A549 (cell line): ENCODE data around the gene BOK. TPM values are rescaled to one million over a fixed set of nuclear protein-coding genes. Genes with fewer than 3 reads are reported as not detected.

Source experiments
- ATAC-seq, 2 experiments: fragments of 200-7000 bp in 1 of 2; fragments of >200 bp in 1 of 2; cut with Nextera tagmentation in 1 of 2; cut with Tn5 transposase in 1 of 2; 3 replicates each; pipeline versions ENCODE4 v1.8.0 to v1.9.1; 2018 to 2020; ENCODE audit warnings: mild to moderate bottlenecking in 1 of 2, moderate library complexity in 1 of 2
- CTCF ChIA-PET: fragments of 300-600 bp; sonication (Branson Sonifier 250); formaldehyde crosslinking; extraction: SDS; loops from one replicate; lab custom pipeline; 2021; ENCODE audit warnings: antibody characterized with exemption, inconsistent platforms; lab: Yijun Ruan, JAX
- POLR2A ChIA-PET: fragments of 350-600 bp; formaldehyde crosslinking; extraction: SDS; loops from one replicate; lab custom pipeline; 2021; ENCODE audit warnings: antibody characterized with exemption, inconsistent platforms; lab: Yijun Ruan, JAX
- DNase-seq, 2 experiments: peaks; one replicate each; pipeline versions ENCODE4 v3.0.0 to v3.0.0-alpha.2; 2011 to 2016; ENCODE audit warnings: low read depth in 1 of 2, low spot score in 1 of 2
- FAIRE-seq: peaks from 2 replicates; lab custom pipeline; 2011; peaks lifted over from hg19 to GRCh38; lab: Jason Lieb, UNC
- H3K27ac ChIP-seq, 2 experiments: fragments of >200 bp; sonication (Bioruptor Twin); formaldehyde crosslinking; 3 replicates each; pipeline ENCODE4 v1.5.1; 2016 to 2017
- H3K4me1 ChIP-seq: fragments of >200 bp; sonication (Bioruptor Twin); formaldehyde crosslinking; 3 replicates; pipeline ENCODE4 v1.6.1; 2016
- H3K4me2 ChIP-seq: fragments of >200 bp; sonication (Bioruptor Twin); formaldehyde crosslinking; 3 replicates; pipeline ENCODE4 v1.6.1; 2016
- H3K4me3 ChIP-seq: fragments of >200 bp; sonication (Bioruptor Twin); formaldehyde crosslinking; 3 replicates; pipeline ENCODE4 v1.5.1; 2016
- H3K9me3 ChIP-seq: fragments of >200 bp; sonication (Bioruptor Twin); formaldehyde crosslinking; 3 replicates; pipeline ENCODE4 v1.6.1; 2016
- CBX2 ChIP-seq: fragments of 200-600 bp; sonication (generic); IDR thresholded peaks from 2 replicates; pipeline ENCODE4 v1.6.1; 2016; ENCODE audit warnings: low read depth, mild to moderate bottlenecking, borderline replicate concordance
- CBX8 ChIP-seq: fragments of 200-600 bp; sonication (generic); IDR thresholded peaks from 2 replicates; pipeline ENCODE4 v1.6.1; 2016
- EHF ChIP-seq: fragments of 250-450 bp; sonication (Bioruptor Pico); IDR thresholded peaks from 2 replicates; pipeline ENCODE4 v1.5.0; 2020; ENCODE audit warnings: mild to moderate bottlenecking
- EP300 ChIP-seq, 2 experiments: fragments of >200 bp; sonication (Bioruptor Twin); formaldehyde crosslinking; IDR thresholded peaks; 2 replicates in 1 of 2; 3 replicates in 1 of 2; pipeline ENCODE4 v1.6.1; 2016 to 2017
- ESRRA ChIP-seq: fragments of 150-350 bp; IDR thresholded peaks from 2 replicates; pipeline ENCODE4 v1.6.1; 2014; ENCODE audit warnings: mild to moderate bottlenecking, low read length, borderline replicate concordance
- FOSB ChIP-seq: fragments of 250-450 bp; sonication (Bioruptor Pico); IDR thresholded peaks from 2 replicates; pipeline ENCODE4 v1.5.0; 2020; ENCODE audit warnings: mild to moderate bottlenecking, moderate library complexity
- FOXS1 ChIP-seq: fragments of 250-450 bp; sonication (Bioruptor Pico); IDR thresholded peaks from 2 replicates; pipeline ENCODE4 v1.5.0; 2020; ENCODE audit warnings: mild to moderate bottlenecking, moderate library complexity
- NPAS2 ChIP-seq: fragments of 250-450 bp; sonication (Bioruptor Pico); IDR thresholded peaks from 2 replicates; pipeline ENCODE4 v1.8.0; 2022; ENCODE audit warnings: mild to moderate bottlenecking, moderate library complexity, borderline replicate concordance
- PHF8 ChIP-seq: fragments of 200-600 bp; sonication (generic); IDR thresholded peaks from 2 replicates; pipeline ENCODE4 v1.6.1; 2016; ENCODE audit warnings: low read depth, mild to moderate bottlenecking, antibody characterized with exemption, moderate library complexity, borderline replicate concordance
- RNF2 ChIP-seq: fragments of 200-600 bp; sonication (generic); IDR thresholded peaks from 2 replicates; pipeline ENCODE4 v1.6.1; 2016; ENCODE audit warnings: low read depth, mild to moderate bottlenecking, antibody characterized with exemption, moderate library complexity, borderline replicate concordance
- ZNF302 ChIP-seq: fragments of 250-450 bp; sonication (Bioruptor Pico); IDR thresholded peaks from 2 replicates; pipeline ENCODE4 v1.9.0; 2021; ENCODE audit warnings: inconsistent platforms, mild to moderate bottlenecking, moderate library complexity
- WGBS: methylation state at CpG from one replicate; pipeline ENCODE4 v1.1.6; 2017; ENCODE audit errors: missing lambda C conversion rate; 5-methylcytosine and 5-hydroxymethylcytosine counted together
- polyA plus RNA-seq, 4 experiments: library from polyadenylated mRNA; depleted of rRNA in 3 of 4; stranded (reverse); fragments of >200 nt; fragmentation: RNase III in 1 of 4; extraction: RNeasy Plus Mini Kit Qiagen cat#74134 plus additional on column Dnase treatment in 1 of 4; gene quantifications; 2 replicates in 3 of 4; 3 replicates in 1 of 4; pipeline ENCODE4 v1.2.3, GENCODE V29; 2011 to 2017
- TF ChIP-seq, protein P1 (sequence below): fragments of 250-450 bp; sonication (Bioruptor Pico); IDR thresholded peaks from 2 replicates; pipeline ENCODE4 v1.5.0; 2021; ENCODE audit warnings: mild to moderate bottlenecking, moderate library complexity, borderline replicate concordance
- TF ChIP-seq, protein P2 (sequence below): IDR thresholded peaks from 2 replicates; pipeline ENCODE4 v1.6.1; 2012
- TF ChIP-seq, protein P3 (sequence below): fragments of 150-350 bp; IDR thresholded peaks from 2 replicates; pipeline ENCODE4 v1.6.1; 2014; ENCODE audit warnings: low read depth, mild to moderate bottlenecking, low read length
- TF ChIP-seq, protein P4 (sequence below): fragments of 200-600 bp; sonication (generic); IDR thresholded peaks from 2 replicates; pipeline ENCODE4 v1.6.1; 2016; ENCODE audit warnings: antibody characterized with exemption, mild to moderate bottlenecking, moderate library complexity
- TF ChIP-seq, protein P5 (sequence below): fragments of >200 bp; sonication (Bioruptor Twin); formaldehyde crosslinking; IDR thresholded peaks from 3 replicates; pipeline ENCODE4 v1.6.1; 2016

The BOK gene
- polyA plus RNA-seq, 2 of the 4 experiments (the other 2 are of a cell fraction), result 5.0 to 12.6 TPM

DNA sequence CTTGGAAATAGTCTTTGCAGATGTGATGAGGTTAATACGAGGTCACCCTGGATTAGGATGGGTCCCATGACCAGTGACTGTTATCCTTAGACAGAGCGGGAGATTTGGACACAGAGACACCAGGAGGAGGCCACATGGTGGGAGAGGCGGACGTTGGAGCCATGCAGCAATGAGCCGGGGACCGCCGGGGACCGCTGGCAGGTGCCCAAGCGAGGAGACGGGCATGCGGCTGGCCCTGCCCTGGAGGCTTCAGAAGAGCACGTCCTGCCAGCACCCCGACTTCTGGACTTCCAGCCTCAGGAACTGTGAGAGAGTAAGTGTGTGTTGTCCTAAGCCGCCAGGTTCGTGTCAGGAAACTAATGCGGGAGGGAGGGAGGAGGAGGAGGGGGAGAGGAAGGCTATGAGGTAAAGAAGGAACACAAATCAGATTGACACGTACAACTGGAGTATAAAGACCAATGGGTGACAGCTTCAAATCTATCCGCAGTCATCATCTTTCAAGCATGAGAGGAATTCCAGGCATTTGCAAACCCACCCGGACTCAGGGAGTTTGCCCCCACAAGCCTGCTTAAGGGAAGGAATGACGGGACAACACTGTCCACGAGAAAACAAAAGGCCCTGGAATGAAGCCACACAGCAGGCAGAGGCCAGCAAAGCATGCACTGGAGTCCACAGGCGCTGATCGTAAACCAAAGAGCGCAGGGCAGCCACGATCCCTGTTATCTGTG, 11.6 kb upstream of the BOK start:
- CTCF ChIA-PET, result interaction anchor here (0.6 kb wide), 1 partner anchor 41 kb away, joined by 3 read pairs; no protein-coding TSS in a partner anchor
- Histone ChIP-seq H3K4me2 (peak overlapping the region; percentile 26; the same call in 2 of the 3 replicates), H3K27ac (no peak overlapping the region), H3K9me3 (no peaks in the 10 kb centered on the region), H3K4me1 (peaks cover 17% of the 10 kb centered on the region), H3K4me3 (no peak overlapping the region)
- no peak for DNase-seq
- POLR2A ChIA-PET, result no interaction called here
- no peak for ATAC-seq
- FAIRE-seq, result no peak
- 57% methylated on average over 25 of the region's 25 CpGs for WGBS
- TF ChIP-seq, protein P1, sequence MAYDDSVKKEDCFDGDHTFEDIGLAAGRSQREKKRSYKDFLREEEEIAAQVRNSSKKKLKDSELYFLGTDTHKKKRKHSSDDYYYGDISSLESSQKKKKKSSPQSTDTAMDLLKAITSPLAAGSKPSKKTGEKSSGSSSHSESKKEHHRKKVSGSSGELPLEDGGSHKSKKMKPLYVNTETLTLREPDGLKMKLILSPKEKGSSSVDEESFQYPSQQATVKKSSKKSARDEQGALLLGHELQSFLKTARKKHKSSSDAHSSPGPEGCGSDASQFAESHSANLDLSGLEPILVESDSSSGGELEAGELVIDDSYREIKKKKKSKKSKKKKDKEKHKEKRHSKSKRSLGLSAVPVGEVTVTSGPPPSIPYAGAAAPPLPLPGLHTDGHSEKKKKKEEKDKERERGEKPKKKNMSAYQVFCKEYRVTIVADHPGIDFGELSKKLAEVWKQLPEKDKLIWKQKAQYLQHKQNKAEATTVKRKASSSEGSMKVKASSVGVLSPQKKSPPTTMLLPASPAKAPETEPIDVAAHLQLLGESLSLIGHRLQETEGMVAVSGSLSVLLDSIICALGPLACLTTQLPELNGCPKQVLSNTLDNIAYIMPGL (CRISPR knock-in tag), result no peak
- no peak for TF ChIP-seq ZNF302 (CRISPR knock-in tag)
- TF ChIP-seq, protein P2, sequence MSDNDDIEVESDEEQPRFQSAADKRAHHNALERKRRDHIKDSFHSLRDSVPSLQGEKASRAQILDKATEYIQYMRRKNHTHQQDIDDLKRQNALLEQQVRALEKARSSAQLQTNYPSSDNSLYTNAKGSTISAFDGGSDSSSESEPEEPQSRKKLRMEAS, result no peak
- no peak for TF ChIP-seq CBX8
- TF ChIP-seq ESRRA, result no peak
- TF ChIP-seq, protein P3, sequence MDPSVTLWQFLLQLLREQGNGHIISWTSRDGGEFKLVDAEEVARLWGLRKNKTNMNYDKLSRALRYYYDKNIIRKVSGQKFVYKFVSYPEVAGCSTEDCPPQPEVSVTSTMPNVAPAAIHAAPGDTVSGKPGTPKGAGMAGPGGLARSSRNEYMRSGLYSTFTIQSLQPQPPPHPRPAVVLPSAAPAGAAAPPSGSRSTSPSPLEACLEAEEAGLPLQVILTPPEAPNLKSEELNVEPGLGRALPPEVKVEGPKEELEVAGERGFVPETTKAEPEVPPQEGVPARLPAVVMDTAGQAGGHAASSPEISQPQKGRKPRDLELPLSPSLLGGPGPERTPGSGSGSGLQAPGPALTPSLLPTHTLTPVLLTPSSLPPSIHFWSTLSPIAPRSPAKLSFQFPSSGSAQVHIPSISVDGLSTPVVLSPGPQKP, result no peak
- TF ChIP-seq, protein P4, sequence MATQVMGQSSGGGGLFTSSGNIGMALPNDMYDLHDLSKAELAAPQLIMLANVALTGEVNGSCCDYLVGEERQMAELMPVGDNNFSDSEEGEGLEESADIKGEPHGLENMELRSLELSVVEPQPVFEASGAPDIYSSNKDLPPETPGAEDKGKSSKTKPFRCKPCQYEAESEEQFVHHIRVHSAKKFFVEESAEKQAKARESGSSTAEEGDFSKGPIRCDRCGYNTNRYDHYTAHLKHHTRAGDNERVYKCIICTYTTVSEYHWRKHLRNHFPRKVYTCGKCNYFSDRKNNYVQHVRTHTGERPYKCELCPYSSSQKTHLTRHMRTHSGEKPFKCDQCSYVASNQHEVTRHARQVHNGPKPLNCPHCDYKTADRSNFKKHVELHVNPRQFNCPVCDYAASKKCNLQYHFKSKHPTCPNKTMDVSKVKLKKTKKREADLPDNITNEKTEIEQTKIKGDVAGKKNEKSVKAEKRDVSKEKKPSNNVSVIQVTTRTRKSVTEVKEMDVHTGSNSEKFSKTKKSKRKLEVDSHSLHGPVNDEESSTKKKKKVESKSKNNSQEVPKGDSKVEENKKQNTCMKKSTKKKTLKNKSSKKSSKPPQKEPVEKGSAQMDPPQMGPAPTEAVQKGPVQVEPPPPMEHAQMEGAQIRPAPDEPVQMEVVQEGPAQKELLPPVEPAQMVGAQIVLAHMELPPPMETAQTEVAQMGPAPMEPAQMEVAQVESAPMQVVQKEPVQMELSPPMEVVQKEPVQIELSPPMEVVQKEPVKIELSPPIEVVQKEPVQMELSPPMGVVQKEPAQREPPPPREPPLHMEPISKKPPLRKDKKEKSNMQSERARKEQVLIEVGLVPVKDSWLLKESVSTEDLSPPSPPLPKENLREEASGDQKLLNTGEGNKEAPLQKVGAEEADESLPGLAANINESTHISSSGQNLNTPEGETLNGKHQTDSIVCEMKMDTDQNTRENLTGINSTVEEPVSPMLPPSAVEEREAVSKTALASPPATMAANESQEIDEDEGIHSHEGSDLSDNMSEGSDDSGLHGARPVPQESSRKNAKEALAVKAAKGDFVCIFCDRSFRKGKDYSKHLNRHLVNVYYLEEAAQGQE, result no peak
- TF ChIP-seq NPAS2 (CRISPR knock-in tag), result no peak

DNA sequence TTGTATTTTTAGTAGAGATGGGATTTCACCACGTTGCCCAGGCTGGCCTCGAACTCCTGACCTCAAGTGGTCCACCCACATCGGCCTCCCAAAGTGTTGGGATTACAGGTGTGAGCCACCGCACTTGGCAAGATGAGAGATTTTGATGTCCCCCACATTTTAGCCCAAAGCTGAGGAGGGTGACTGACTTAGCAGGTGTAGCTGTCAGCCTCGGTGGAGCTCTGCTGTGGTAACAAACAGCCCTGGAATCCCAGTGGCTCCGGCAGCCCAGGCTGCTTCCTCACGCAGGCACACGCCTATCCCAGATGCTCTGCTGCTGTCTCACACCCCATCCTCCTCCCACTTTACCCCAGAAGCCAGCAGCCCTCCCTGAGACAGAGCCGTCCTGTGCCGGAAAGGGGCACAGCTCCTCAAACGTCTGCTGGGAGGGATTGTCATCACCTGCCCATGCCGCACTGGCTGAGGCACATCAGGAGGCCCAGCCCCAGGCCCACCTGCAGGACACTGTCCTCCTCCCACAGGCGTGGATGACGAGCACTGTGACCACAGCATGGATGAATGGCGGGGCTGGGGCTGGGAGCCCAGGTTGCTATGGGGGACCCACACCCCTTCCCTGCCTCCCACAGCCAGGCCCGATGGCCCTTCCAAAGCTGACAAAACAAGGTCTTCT, 10.6 kb upstream of the BOK start:
- no peak overlapping the region for H3K27ac ChIP-seq

More for the DNA sequence above, 10.6 kb upstream of the BOK start:
- POLR2A ChIA-PET, result no interaction called here
- Histone ChIP-seq H3K4me1 (peaks cover 17% of the 10 kb centered on the region), H3K9me3 (no peaks in the 10 kb centered on the region), H3K4me2 (no peak overlapping the region), H3K4me3 (no peak overlapping the region)
- DNase-seq (no peak), ATAC-seq (no peak), FAIRE-seq (no peak)
- TF ChIP-seq RNF2, result no peak
- no peak for TF ChIP-seq FOSB
- TF ChIP-seq, protein P4, result no peak
- TF ChIP-seq ESRRA, result no peak
- TF ChIP-seq EP300 (IDR thresholded peaks at IDR 0.05), result no peak
- TF ChIP-seq FOXS1 (CRISPR knock-in tag), result no peak
- no peak for TF ChIP-seq EHF (CRISPR knock-in tag)
- no peak for TF ChIP-seq PHF8
- TF ChIP-seq, protein P5, sequence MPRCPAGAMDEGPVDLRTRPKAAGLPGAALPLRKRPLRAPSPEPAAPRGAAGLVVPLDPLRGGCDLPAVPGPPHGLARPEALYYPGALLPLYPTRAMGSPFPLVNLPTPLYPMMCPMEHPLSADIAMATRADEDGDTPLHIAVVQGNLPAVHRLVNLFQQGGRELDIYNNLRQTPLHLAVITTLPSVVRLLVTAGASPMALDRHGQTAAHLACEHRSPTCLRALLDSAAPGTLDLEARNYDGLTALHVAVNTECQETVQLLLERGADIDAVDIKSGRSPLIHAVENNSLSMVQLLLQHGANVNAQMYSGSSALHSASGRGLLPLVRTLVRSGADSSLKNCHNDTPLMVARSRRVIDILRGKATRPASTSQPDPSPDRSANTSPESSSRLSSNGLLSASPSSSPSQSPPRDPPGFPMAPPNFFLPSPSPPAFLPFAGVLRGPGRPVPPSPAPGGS, result no peak
- no peak for TF ChIP-seq CBX2
- WGBS, result 73% methylated on average over 16 of the region's 16 CpGs
- CTCF ChIA-PET, result interaction anchor here (0.6 kb wide), 1 partner anchor 40 kb away, joined by 3 read pairs; no protein-coding TSS in a partner anchor
